NCI-H1092 treated with DMSO at 0.1 percent for 48 hours (cell line): ENCODE results near the gene NR1H3.
A peak's percentile ranks its signal among the peaks of the same experiment; 100 is the strongest.
"Not testable (repeated sequence)": the region's sequence is repeated elsewhere in the genome, so short reads cannot be mapped to it uniquely, and the experiment has no call there.

Experiments used
- DNase-seq: peaks from one replicate; lab custom pipeline; 2025; lab: John Stamatoyannopoulos, UW

NR1H3 gene

DNA sequence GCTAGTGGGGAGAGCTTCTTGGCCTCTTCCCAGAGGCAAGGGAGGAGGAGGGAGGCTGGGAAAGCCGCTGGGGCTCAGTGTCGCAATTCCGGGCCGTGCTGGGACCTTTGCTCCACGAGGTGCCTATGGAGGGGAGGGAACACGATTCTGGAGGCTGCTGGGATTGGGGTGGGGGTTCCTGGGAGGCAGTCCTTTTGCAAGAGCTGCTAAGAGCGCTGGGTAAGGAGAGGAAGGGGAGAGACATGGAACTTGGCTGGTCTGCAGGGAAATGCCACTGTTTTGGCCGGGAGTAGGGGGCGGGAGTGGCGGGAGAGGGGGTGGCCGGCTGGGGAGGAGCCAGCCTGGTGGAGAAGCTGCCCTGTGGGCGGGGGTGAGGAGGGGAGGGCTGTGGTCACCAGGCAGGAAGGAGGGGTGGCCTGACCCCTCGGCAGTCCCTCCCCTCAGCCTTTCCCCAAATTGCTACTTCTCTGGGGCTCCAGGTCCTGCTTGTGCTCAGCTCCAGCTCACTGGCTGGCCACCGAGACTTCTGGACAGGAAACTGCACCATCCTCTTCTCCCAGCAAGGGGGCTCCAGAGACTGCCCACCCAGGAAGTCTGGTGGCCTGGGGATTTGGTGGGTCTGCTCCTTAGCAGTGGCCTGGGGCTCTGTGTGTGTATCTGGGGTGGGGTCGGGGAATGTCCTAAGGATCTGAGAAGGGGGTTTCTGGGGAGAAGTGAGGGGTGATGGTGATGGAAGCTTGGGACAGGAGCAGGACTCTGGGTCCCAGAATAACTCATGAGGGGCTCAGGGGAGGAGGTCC, at the start of gene NR1H3:
Gene NR1H3 (plus strand): TSS at position 480 of the 800 bp plus-strand sequence. CDS start 1,221 bp downstream, outside the sequence.
- DNase-seq, result no peak

DNA sequence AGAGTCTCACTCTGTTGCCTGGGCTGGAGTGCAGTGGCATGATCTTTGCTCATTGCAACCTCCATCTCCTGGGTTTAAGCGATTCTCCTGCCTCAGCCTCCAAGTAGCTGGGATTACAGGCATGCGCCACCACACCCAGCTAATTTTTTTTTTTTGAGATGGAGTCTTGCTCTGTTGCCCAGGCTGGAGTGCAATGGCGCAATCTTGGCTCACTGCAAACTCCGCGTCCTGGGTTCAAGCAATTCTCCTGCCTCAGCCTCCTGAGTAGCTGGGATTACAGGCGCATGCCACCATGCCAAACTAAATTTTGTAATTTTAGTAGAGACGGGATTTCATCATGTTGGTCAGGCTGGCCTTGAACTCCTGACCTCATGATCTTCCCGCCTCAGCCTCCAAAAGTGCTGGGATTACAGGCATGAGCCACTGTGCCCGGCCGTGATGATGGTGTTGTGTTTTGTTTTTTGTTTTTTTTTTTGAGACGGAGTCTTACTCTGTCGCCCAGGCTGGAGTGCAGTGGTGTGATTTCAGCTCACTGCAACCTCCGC, 49.7 kb upstream of the NR1H3 start:
- not testable (repeated sequence) for DNase-seq

DNA sequence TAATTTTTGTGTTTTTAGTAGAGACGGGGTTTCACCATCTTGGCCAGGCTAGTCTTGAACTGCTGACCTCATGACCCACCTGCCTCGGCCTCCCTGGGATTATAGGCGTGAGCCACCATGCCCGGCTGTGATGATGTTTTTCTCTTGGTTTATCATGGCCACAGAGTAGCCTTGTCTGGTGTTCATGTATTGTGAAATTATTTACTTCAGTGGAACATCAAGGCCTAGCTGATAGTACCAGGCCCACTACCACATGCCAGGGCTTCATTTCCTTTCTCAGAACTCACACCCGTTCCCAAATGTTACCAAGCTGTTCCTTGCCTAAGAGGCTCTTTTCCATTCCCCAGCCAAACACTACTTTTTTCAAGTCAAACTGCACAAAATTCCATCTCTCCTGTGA, 49.2 kb upstream of the NR1H3 start:
- DNase-seq, result no peak

DNA sequence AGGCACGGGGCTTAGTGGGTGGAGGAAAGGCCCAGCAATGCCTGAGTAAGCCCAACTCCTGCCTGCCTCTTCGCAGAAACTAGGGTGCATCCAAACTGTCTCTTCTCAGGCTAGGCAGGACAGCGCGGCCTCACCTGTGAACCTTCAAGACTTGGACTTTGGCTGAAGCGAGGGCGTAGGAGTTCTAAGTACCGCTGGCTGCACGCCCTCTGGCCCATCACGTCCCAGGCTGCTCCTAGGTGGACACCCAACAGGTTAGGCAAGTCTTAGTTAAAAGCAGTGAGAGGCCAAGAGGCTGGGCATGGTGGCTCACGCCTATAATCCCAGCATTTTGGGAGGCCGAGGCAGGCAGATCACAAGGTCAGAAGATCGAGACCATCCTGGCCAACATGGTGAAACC, 44.9 kb upstream of the NR1H3 start:
- DNase-seq, result no peak

DNA sequence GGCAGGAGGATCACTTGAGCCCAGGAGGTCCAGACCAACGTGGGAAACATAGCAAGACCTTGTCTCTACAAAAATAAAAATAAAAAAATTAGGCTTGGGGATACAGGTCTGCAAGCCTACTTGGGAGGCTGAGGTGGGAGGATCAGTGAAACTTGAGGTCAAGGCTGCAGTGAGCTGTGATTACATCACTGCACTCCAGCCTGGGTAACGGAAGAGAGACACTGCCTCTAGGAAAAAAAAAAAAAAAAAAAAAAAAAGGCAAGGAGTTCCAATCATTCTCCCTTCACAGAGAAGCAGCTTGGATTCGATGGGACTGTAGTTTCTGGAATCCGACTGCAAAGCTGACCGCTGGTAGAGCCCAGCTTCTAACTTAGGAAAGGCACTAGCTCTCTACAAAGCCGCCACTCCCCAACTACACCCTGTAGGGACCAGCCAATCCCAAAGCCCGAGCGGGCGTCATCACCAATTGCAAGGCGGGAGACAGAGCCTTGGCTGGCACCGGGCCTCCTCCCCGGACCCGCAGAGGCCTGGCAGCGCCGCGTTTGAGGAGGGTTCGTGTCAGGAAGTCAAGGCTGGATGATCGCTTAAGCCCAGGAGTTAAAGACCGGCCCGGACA, 43.7 kb upstream of the NR1H3 start:
- DNase-seq, result peak; percentile 89

DNA sequence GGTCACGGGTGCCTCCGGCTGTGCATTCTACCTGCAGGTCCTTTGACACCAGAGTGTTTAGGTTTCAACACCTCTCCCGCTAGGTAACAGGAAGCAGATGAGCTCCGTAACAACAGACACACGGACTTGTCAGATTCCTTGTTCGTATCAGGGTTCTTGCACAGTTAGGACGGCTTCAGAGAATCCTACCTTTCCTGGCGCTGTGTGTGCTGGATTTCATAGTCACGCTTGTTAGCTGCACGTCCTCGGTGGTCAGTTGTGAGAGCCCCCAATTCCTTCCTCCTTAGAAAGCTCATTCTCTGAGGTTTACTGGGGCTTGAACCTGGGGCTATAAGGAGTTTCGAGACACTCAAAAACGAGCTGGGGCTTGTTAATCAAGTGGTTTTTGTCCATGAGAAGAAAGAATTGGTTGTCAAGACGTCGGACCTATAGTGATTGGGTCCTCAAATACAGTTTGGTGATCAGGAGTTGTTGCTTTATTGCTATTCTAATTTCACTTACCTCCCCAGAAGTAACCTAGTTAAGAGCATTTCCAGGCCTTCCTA, 42.4 kb upstream of the NR1H3 start:
- DNase-seq, result no peak

DNA sequence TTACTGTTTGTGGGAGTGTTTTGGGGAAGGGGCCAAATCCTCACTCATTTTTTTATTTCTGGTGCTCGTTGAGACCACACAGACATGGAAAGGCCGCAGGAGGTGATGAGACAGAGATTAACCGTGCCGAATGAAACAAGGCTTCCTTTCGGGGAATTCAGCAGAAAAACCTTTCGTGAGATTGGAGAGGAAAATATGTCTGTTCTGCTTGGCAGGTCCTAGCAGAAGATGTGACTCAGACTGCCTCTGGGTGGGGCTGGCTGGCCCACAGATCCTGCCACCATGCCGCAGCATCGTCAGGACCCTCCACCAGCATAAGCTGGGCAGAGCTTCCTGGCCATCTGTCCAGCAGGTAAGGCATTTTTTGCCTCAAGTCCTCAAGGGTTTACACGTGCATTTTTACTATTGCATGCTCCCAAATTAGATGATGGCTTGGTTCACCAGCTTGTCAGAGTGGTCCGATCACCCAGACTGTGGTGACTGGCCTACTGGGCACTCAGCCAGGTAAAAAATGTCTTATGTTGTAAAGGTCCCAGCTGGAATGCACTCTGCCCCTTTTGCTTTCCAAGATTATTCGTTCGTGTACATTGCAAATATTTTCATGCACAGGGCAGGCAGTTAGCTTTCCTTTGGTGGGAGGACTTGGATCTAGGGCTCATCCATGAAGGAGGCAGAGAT, 41.5 kb upstream of the NR1H3 start:
- DNase-seq, result peak; percentile 45

DNA sequence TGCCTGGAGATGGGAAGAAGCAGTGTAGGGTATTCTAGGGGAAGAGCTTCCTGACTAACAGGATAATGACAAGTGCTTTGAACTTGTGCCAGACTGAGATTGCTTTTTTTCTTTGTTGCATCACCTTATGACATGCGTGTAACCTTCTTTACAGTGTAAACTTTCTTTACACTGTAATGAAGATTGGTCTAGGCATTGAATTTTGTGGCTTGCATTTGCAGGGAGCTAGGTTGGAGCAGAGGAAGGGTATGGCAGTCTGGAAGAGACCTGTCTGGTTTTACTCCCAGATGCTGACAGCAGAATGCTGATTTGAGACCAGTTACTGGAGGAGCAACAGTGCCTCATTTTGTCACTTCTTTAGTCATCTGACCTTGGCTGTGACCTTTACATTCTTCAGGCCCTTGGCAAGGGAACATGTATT, 37.4 kb upstream of the NR1H3 start:
- no peak for DNase-seq

DNA sequence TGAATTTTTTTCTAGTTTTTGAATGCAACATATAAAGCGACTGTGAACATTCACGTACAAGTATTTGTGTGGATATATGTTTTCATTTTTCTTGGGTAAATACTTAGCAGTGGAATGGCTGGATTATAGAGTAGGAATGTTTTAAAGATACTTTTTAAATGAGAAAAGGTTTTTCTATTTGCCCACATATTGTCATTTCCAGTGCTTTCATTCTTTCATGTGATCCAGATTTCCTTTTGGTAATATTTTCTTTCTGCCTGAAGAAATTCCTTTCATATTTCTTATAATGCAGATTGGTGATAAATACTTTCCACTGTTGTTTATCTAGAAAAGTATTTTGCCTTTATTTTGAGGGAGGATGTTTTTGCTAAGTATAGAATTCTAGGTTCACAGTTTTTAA, 35.1 kb upstream of the NR1H3 start:
- no peak for DNase-seq

DNA sequence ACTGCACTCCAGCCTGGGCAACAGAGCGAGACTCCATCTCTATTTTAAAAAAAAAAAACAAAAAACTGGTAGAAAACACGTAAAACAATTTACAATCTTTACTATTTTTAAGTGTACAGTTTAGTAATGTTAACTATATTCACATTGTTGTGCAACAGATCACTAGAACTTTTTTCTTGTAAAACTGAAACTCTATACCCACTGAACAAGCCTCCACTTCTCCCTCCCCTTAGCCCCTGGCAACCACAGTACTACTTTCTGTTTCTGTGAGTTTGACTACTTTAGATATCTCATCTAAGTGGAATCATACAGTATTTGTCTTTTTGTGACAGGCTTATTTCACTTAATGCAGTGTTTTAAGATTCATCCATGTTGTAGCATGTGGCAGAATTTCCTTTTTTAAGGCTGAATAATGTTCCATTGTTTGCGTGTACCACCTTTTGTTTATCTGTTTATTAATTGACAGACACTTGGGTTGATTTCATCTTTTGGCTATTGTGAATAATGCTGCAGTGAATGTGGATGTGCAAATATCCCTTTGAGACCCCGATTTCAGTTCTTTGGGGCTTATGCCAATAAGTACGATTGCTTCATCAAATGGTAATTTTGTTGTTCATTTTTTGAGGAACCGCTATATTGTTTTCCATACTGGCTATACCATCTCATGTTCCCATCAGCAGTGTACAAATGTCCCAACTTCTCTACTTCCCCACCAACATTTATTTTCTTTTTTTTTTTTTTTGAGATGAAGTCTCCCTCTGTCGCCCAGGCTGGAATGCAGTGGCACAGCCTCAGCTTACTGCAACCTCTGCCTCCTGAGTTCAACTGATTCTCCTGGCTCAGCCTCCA, 32.0 kb upstream of the NR1H3 start:
- no peak for DNase-seq

DNA sequence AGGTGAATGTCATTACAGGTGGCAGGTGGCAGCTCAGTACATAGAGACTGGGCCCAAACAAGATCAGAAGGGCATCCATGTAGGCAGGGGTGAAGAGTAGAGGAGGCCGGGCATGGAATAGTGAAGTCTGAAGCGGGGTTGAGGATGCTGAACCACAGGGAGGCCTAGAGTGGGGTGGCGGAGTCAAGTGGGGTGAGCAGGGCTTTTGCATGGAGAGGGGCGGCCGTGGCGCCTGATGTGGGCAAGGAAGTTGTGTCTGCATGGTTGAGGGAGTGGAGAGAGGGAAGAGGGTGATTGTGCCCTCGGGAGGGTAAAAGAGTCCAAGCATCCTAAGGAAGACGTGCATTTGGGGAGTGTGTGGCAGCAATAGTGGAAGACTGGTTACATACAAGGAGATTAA, 28.6 kb upstream of the NR1H3 start:
- no peak for DNase-seq

DNA sequence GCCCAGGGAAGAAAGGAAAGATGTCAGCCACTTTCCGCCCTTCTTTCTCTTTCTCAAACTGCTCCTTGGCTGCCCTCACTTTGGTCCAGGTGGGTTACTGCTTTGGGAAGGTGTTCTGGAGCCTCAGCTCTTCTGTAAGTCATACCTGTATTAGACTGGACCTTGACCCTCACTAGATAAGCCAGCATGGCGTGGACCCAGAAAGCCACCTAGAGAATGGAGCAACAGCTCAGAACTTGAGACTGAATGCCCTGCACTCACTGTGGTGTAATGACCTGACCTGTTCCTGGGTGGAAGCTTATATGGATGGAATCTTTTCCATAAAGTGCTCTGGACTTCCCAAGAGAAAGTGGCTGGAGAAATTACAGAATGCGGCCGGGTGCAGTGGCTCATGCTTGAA, 24.7 kb upstream of the NR1H3 start:
- DNase-seq, result no peak

DNA sequence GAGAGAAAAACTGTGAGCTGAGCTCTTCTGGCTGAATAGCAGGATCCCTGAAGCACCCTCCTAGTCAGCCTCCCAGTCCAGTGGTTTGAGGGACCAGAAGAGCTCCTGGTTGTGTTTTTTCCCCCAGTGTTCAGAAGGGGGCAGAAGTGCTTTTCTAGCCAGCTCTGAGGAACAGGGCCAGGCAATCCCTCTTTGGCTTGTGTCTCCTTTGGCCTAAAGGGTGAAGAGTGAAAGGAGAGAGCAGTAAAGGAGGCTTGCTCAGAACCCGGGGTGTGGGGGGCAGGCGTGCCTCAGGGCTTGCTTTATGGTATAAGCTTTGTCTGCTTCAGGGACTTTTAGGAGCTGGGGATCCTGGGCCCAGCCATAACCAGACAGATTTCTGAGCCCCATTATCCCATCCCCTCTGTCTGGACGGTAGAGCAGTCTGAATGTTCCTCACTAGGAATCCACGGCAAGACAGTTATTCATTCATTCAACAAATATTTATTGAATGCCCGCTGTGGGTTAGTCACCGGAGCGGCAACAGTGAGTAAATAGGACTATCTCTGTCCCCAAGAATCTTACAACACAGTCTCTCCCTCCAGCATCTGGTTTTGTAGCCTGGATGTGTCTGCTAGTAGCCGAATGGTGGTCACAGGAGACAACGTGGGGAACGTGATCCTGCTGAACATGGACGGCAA, 23.7 kb upstream of the NR1H3 start:
- DNase-seq, result peak; percentile 53

DNA sequence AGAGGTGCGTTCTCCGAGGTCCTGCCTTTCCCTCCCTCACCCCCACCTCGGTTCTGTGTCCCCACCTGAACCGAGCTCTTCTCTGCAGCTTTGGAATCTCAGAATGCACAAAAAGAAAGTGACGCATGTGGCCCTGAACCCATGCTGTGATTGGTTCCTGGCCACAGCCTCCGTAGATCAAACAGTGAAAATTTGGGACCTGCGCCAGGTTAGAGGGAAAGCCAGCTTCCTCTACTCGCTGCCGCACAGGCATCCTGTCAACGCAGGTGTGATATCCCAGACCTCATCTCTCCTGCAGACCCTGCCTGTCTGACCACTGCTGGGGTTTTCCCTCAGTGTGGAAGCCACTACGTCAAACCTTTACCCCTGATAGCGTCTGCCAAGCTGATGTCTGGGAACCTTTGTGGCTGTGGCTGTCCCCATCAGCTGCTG, 23.1 kb upstream of the NR1H3 start:
- DNase-seq, result peak; percentile 60

DNA sequence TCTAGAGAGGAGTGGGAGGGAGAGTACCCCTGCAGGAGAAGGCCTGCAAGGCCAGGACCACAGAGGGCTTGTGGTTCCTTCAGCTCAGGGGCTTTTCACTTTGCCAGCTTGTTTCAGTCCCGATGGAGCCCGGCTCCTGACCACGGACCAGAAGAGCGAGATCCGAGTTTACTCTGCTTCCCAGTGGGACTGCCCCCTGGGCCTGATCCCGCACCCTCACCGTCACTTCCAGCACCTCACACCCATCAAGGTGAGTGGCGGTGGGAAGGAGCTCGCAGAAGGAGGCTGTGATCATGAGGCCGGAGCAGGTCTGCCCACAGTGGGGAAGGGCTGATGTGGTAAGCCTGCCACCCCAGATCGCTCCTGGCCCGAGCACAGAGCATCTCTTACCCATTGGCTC, 22.6 kb upstream of the NR1H3 start:
- DNase-seq, result no peak

DNA sequence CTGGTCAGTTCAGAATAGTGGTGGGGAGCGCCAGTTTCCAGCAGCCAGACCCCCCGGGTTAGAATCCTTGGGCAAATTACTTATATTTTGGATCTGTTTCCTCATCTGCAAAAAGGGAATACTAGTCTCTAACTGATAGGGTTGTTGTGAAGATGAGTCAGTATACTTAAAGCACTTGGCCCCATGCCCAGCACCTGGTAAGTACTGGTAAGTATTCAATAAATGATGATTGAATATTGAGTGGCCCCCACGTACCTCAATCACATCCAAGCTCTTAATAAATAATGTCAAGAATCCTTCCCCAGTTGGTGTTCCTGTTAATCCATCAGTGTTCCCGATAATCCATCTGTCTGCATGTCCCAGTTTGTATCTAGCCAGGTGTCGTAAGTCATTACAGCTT, 21.3 kb upstream of the NR1H3 start:
- no peak for DNase-seq

DNA sequence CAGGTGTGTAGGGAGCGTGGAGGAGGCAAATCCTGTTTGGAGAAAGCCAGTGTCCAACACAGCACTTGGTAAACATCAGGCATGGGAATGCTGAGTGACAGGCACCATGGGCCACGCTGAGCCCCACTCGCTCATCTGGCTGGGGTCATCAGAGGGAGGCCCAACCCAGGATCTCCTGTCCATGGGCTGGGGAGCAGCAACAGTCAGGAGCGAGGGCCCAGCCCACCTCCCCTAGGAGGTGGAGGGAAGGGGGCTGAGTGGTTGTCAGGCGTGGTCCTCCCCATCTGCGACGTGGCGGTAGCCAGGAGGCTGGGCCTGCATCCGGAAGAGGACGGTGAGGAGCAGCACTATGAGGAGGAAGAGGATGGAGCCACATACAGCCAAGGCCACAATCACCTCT, 17.9 kb upstream of the NR1H3 start:
- DNase-seq, result no peak

DNA sequence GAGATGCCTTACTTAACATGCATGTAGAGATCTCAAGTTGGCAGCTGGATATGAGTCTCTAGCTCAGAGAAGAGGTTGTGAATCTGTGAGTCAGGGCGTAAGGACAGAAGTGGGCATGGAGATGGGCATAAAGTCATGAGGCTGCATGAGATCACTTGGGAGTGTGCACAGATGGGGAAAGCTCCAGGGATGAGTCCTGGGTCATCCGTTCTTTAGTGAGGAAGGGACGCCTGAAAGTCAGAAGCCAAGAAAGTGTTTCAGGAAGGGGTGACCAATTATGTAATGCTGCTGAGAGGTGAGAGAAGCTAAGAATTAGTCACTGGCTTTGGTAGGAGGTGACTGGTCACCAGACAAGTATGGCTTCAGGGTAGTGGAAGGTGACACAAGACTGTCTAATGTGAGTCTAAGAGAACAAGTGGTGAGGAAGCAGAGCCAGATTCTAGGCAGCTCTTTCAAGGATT, 15.9 kb upstream of the NR1H3 start:
- DNase-seq, result no peak

DNA sequence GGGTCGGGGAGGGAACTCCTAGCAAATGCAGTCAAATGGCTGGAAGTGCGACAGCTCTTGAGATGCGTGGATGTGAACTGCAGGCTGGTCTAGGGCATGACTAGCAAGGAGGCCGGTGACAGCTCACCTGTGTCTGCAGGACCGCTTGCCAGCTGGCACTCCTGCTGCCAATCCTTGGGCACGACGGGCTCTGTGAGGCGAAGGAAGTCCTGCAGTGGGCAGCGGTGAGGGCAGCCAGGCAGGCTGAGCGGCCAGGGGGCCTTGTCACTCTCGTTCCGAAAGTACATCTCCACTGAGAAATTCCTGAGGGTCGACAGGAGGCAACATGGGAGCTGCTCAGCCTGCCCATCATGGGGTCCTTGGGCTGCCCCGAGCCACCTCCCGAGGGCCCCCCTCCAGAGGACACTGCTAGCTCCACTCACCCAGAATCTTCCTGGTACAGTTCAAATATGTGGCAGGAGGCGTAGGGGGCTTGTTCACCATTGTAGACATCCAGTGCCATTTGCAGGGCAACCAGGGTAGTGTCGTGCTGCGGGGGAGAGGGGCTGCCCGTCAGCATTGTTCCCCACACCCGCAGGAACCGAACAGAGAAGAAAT, 15.1 kb upstream of the NR1H3 start:
- no peak for DNase-seq

DNA sequence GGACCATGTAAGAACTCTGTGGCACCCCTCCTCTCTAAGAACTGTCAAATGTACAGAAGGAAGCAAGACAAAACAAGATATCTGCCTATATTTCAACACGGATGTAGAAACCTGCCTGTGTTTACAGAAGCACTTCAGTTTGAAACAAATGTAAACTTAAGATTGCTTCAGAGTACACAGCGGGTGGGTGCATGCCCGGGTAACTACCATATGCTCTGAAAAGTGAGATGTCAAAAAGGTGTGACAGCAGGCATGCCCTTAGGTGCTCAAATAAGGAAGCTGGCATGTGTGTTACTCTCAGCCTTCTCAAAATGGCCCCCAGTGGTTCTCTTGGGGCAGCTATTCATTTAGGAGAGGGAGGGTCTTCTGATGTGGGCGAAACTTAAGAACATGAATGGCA, 14.3 kb upstream of the NR1H3 start:
- DNase-seq, result no peak
